ENCODE measurements around the gene THOP1. TPM values are rescaled to one million over a fixed set of nuclear protein-coding genes. Genes with fewer than 3 reads are reported as not detected.

THOP1 gene
- total RNA-seq, 1 donor from 2014 or later, result 60.9 TPM

DNA sequence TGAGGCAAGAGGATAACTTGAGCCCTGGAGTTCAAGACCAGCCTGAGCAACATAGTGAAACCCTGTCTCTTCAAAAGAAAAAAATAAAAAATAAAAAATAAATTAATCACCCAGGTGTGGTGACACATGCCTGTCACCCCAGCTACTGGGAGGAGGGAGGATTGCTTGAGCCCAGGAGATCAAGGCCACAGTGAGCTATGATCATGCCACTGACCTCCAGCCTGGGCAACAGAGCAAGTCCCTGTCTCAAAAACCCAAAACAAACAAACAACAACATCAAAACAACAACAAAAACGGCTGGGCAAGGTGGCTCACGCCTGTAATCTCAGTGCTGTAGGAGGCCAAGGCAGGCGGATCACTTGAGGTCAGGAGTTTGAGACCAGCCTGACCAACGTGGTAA, 41.2 kb upstream of the THOP1 start:
- no peaks in the 10 kb centered on the region for H3K36me3 ChIP-seq
- no peak overlapping the region for H3K4me3 ChIP-seq
- no peak for DNase-seq
- intact Hi-C loops (cut with micrococcal nuclease), result no loop called here
- H3K9me3 ChIP-seq (replicated peaks), result no peaks in the 10 kb centered on the region
- H3K27ac ChIP-seq (replicated peaks), result no peak overlapping the region
- H3K4me1 ChIP-seq, result peaks cover 11% of the 10 kb centered on the region
- H3K27me3 ChIP-seq (ENCODE audit: low read depth), result peaks cover 7% of the 10 kb centered on the region
- TF ChIP-seq, protein P1, sequence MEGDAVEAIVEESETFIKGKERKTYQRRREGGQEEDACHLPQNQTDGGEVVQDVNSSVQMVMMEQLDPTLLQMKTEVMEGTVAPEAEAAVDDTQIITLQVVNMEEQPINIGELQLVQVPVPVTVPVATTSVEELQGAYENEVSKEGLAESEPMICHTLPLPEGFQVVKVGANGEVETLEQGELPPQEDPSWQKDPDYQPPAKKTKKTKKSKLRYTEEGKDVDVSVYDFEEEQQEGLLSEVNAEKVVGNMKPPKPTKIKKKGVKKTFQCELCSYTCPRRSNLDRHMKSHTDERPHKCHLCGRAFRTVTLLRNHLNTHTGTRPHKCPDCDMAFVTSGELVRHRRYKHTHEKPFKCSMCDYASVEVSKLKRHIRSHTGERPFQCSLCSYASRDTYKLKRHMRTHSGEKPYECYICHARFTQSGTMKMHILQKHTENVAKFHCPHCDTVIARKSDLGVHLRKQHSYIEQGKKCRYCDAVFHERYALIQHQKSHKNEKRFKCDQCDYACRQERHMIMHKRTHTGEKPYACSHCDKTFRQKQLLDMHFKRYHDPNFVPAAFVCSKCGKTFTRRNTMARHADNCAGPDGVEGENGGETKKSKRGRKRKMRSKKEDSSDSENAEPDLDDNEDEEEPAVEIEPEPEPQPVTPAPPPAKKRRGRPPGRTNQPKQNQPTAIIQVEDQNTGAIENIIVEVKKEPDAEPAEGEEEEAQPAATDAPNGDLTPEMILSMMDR (IDR thresholded peaks at IDR 0.05; ENCODE audit: borderline replicate concordance), result no peak

DNA sequence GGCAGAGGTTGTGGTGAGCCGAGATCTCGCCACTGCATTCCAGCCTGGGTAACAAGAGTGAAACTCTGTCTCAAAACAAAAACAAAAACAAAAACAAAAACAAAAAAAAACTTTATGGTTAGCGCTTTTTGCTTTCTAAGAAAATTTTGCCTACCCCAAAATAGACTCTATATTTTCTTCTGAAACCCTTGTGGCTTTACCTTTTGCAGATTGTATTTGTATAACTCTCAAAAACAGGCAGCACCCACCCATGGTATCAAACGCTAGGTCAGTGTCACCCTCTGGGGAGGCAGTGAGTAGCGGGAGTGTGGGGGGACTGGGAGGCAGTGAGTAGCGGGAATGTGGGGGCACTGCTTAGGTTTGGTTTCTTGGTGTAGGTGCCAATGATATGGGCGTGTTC, 38.0 kb upstream of the THOP1 start:
- Histone ChIP-seq H3K36me3 (no peaks in the 10 kb centered on the region), H3K9me3 (replicated peaks) (no peaks in the 10 kb centered on the region)
- intact Hi-C loops (cut with micrococcal nuclease), result loop anchor here (5.0 kb wide), 1 partner anchor 100 kb away; no protein-coding TSS in a partner anchor

DNA sequence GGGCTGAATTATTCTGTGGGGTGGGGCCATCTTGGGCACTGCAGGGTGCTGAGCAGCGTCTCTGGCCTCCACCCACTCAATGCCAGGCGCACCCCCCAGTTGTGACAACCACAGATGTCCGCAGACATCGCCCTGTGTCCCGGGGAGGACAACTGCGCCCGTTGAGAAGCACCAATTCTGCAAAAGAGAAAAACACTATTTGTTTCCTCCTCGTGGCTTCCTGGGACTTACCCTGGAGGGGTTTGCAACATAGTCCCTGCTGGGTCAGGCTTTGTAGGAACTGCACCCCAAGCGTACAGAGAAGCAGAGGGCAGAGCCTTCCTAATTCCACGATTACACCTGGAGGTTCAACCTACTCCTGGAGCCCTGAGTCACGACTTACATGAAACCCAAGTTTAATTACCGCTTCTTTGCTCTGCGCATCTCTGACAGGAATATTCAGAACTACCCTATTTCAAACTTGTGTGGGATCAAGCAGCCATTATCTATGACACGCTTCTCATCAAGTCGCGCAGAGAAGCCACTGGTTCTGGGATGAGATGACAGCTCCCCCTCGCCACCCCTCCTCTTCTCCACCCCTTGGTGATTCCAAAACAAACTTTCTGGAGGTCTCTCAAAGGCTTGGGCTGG, 34.4 kb upstream of the THOP1 start:
- H3K27ac ChIP-seq (replicated peaks), result no peak overlapping the region
- H3K4me3 ChIP-seq, result no peak overlapping the region
- no peak for DNase-seq
- H3K27me3 ChIP-seq (ENCODE audit: low read depth), result no peaks in the 10 kb centered on the region
- H3K9me3 ChIP-seq (replicated peaks), result no peaks in the 10 kb centered on the region
- H3K36me3 ChIP-seq, result peaks cover 29% of the 10 kb centered on the region
- TF ChIP-seq, protein P1 (IDR thresholded peaks at IDR 0.05; ENCODE audit: borderline replicate concordance), result no peak
- peaks cover 3% of the 10 kb centered on the region for H3K4me1 ChIP-seq
- intact Hi-C loops (cut with micrococcal nuclease), result no loop called here

More for the DNA sequence above, 38.0 kb upstream of the THOP1 start:
- no peak overlapping the region for H3K4me3 ChIP-seq
- peaks cover 3% of the 10 kb centered on the region for H3K4me1 ChIP-seq
- no peak overlapping the region for H3K27ac ChIP-seq (replicated peaks)
- no peak for DNase-seq
- TF ChIP-seq, protein P1 (IDR thresholded peaks at IDR 0.05; ENCODE audit: borderline replicate concordance), result no peak
- no peaks in the 10 kb centered on the region for H3K27me3 ChIP-seq (ENCODE audit: low read depth)

DNA sequence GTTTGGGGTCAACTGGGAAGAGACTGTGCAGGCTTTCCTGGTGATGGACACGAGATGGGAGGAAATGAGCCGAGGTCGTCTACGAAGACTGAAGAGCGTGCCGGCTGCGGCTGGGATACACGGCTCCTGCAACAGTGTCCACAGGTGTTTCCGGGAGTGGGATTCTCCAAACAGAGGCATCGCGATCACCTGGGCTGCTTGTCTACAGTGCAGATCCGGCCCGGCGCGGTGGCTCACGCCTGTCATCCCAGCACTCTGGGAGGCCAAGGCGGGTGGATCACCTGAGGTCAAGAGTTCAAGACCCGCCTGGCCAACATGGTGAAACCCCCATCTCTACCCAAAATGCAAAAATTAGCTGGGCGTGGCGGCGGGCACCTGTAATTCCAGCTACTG, 33.9 kb upstream of the THOP1 start:
- H3K27ac ChIP-seq (replicated peaks), result no peak overlapping the region
- intact Hi-C loops (cut with micrococcal nuclease), result no loop called here
- TF ChIP-seq, protein P1 (IDR thresholded peaks at IDR 0.05; ENCODE audit: borderline replicate concordance), result no peak
- H3K9me3 ChIP-seq (replicated peaks), result no peaks in the 10 kb centered on the region
- peaks cover 3% of the 10 kb centered on the region for H3K4me1 ChIP-seq
- no peak overlapping the region for H3K4me3 ChIP-seq
- peaks cover 34% of the 10 kb centered on the region for H3K36me3 ChIP-seq
- DNase-seq, result no peak
- H3K27me3 ChIP-seq (ENCODE audit: low read depth), result no peaks in the 10 kb centered on the region

DNA sequence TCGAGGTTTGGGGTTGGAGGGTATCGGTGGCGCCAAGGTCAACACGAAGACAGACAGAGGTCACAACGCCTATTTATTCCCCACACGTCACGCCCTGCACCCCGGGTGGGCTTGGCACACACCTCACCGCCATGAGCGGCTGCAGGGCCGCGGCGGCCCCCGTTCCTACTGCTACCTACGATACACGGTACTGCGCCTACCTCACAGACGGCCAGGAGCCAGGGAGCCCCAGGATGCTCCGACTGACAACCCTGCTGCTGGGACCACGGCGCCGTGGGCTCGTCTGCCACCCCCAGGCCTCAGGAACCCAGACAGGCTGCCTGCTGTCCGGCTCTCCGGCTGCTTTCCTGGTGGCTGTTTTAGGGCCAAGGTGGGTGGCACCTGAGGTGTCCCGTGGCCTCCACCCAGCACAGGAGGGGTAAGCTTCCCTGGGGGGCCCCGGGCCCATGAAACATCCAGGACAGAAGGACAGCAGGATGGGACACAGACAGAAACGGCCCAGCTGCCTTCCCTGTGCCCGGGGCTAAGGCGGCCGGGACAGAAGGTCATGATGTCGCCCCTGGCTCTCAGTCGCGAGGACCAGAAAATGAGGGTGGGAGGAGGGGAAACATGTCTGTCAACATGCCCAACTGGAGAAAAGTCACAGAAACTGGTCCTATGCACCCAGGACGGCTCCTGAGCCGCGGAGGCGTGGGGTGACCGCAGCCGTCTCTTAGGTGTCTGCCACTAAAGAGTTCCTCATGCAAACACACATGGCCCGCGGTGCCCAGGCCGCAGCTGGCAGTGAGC, 30.4 kb upstream of the THOP1 start:
- DNase-seq, result no peak
- TF ChIP-seq, protein P1 (IDR thresholded peaks at IDR 0.05; ENCODE audit: borderline replicate concordance), result no peak
- H3K36me3 ChIP-seq, result peaks cover 68% of the 10 kb centered on the region
- H3K27ac ChIP-seq (replicated peaks), result no peak overlapping the region
- H3K4me3 ChIP-seq, result no peak overlapping the region
- intact Hi-C loops (cut with micrococcal nuclease), result no loop called here
- no peaks in the 10 kb centered on the region for H3K27me3 ChIP-seq (ENCODE audit: low read depth)
- no peaks in the 10 kb centered on the region for H3K4me1 ChIP-seq
- no peaks in the 10 kb centered on the region for H3K9me3 ChIP-seq (replicated peaks)
